Measurements from ENCODE around the gene ADORA1. TPM values are rescaled to one million over a fixed set of nuclear protein-coding genes. Genes with fewer than 3 reads are reported as not detected.
A peak's percentile ranks its signal among the peaks of the same experiment; 100 is the strongest.

ADORA1 gene
- total and polyA plus RNA-seq, 10 of the 15 experiments (the other 5 are each of a cell fraction or from before 2014, with no cell fraction given) = not detected

DNA sequence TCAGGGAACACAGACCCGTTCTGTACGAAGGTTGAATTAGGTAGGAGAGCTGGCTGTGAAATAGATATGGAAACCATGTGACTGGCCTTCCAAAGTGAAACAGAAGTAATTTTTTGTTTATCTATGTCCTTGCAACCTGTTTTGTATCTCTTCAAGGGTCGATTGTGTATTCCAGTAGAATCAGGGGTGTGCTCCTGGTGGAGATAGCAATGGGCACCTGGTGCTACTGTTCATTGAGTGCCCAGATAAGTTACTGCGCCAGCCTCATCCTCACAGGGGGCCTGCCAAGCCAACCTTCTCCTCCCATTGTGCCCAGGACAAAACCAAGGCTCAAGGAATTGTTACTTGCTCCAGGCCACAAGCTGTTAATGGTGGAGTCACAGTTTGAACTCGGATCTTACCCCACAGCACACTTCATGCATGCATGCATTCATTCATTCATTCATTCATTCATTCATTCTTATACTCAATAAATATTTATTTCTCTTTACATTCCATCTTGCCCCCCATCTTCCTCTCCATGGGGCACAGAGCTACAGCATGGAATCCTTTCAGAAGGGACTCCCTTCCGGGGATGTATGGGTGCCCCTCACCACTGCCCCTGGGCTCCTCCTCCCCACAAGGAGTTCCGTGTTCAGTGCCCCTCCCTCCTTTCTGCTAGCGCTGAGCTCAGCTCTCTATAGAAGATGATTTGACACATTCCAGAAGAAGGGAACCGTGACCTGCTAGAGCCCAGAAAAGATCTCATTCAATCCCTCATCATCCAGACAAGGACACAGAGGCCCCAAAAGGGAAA lies 24.0 kb downstream of the ADORA1 start:
- ATAC-seq (no peak), FAIRE-seq (no peak), DNase-seq (ENCODE audit: low read depth, low spot score) (no peak)
- no peak overlapping the region for H3K9ac ChIP-seq (ENCODE audit: control insufficient read depth, insufficient read depth, low read length)
- ChIA-PET CTCF (interaction anchor here (1.0 to 1.4 kb wide), 2 partner anchors 65 to 112 kb away, joined by 3 to 4 read pairs; no protein-coding TSS in a partner anchor), RAD21 (ENCODE audit: unreplicated experiment) (no interaction called here), SMC1A (ENCODE audit: uncharacterized antibody, unreplicated experiment) (interaction anchor here (1.1 kb wide), 1 partner anchor 65 kb away, joined by 4 read pairs; no protein-coding TSS in a partner anchor), POLR2A (no interaction called here)
- no peaks in the 10 kb centered on the region for H4K20me1 ChIP-seq (ENCODE audit: control insufficient read depth, insufficient read depth)
- H3K27me3 ChIP-seq (replicated peaks in 1 of 2; ENCODE audit: control insufficient read depth in 2 of 2, insufficient read depth in 2 of 2, low read length in 1 of 2) = peaks cover 0 to 3% of the 10 kb centered on the region in 2 experiments; a peak in 2 of 4 replicates
- H3K4me1 ChIP-seq (ENCODE audit: control insufficient read depth, insufficient read depth, low read length) = no peaks in the 10 kb centered on the region
- H2AFZ ChIP-seq (ENCODE audit: control insufficient read depth, low read depth, low read length) = no peak overlapping the region
- WGBS (ENCODE audit: insufficient coverage, insufficient replicate concordance, low lambda C conversion rate, missing lambda C conversion rate) = 8% methylated on average over 9 of the region's 9 CpGs
- no peaks in the 10 kb centered on the region for H3K79me2 ChIP-seq (ENCODE audit: control insufficient read depth, insufficient read depth, low read length)
- in situ Hi-C loops (cut with MboI) = no loop called here
- H3K4me3 ChIP-seq = no peak overlapping the region
- no peaks in the 10 kb centered on the region for H3K36me3 ChIP-seq (ENCODE audit: control insufficient read depth in 2 of 2, insufficient read depth in 2 of 2, low read length in 1 of 2)
- H3K27ac ChIP-seq (ENCODE audit: control insufficient read depth, insufficient read depth) = no peak overlapping the region
- H3K4me2 ChIP-seq (ENCODE audit: control insufficient read depth, insufficient read depth) = no peak overlapping the region
- no peaks in the 10 kb centered on the region for H3K9me3 ChIP-seq (replicated peaks; ENCODE audit: control insufficient read depth, insufficient read depth, low read length)
- intact Hi-C loops (cut with micrococcal nuclease; ENCODE audit: unreplicated experiment) = no loop called here
- no peak for TF ChIP-seq TCF12 (IDR thresholded peaks at IDR 0.05; ENCODE audit: low read depth, low read length)
- peak; percentile 86 for TF ChIP-seq ZNF24 (IDR thresholded peaks at IDR 0.05)
- BruUV-seq (replicated peaks) = no TSS peak

DNA sequence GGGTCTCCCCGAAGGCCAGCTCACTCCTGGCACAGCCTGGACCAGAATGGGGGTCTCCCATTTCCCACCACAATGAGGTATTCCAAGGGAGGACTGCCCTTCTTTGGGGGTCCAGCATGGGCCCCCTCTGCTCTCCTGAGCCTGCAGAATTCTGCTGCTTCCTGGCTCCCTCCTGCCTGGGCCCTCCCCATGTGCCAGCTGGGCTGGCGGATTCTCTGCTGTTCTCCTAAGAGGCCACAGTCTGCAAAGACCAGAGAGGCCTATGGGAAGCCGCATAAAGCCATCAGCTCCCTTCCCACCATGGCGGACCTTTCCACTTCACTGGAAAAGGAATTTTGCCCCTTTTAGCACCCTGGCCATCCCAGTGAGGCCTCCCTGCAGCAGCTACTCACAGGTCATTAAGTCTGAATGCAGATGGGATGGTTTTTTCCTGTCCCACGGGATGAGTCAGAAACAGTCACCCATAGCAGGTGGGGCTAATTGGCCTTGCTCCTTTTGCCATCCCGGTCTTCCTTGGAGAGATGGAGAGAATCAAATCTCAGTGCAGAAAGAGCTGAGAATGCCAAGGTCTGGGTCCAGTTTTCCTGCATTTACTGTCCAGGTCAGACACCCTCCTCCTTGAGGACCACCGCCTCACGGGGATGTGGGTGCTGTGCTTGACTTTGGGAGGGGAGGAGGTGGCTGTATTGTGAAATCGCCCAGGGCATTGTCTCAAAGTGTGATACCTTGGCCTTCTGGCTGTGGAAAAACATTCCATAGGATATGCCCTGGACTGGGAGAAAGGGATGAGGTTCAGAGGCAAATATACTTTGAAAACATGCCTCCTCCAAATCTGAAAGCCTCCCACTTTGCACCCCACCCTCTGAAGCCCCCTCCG lies 24.9 kb downstream of the ADORA1 start:
- no peak for ATAC-seq
- ChIA-PET SMC1A (ENCODE audit: uncharacterized antibody, unreplicated experiment) (no interaction called here), POLR2A (interaction anchor here (0.5 kb wide), 1 partner anchor 177 kb away, joined by 3 read pairs; no protein-coding TSS in a partner anchor), RAD21 (ENCODE audit: unreplicated experiment) (no interaction called here), CTCF (interaction anchor here (1.0 to 1.4 kb wide), 2 partner anchors 64 to 113 kb away, joined by 3 to 4 read pairs; no protein-coding TSS in a partner anchor)
- Histone ChIP-seq H3K4me3 (no peak overlapping the region), H3K4me2 (ENCODE audit: control insufficient read depth, insufficient read depth) (no peak overlapping the region), H4K20me1 (ENCODE audit: control insufficient read depth, insufficient read depth) (no peaks in the 10 kb centered on the region), H3K36me3 (ENCODE audit: control insufficient read depth in 2 of 2, insufficient read depth in 2 of 2, low read length in 1 of 2) (no peaks in the 10 kb centered on the region), H3K4me1 (ENCODE audit: control insufficient read depth, insufficient read depth, low read length) (no peaks in the 10 kb centered on the region), H3K9me3 (replicated peaks; ENCODE audit: control insufficient read depth, insufficient read depth, low read length) (no peaks in the 10 kb centered on the region), H3K27me3 (replicated peaks in 1 of 2; ENCODE audit: control insufficient read depth in 2 of 2, insufficient read depth in 2 of 2, low read length in 1 of 2) (peaks cover 0 to 3% of the 10 kb centered on the region in 2 experiments; a peak in 2 of 4 replicates), H3K79me2 (ENCODE audit: control insufficient read depth, insufficient read depth, low read length) (no peaks in the 10 kb centered on the region), H3K27ac (ENCODE audit: control insufficient read depth, insufficient read depth) (no peak overlapping the region), H3K9ac (ENCODE audit: control insufficient read depth, insufficient read depth, low read length) (no peak overlapping the region), H2AFZ (ENCODE audit: control insufficient read depth, low read depth, low read length) (no peak overlapping the region)
- in situ Hi-C loops (cut with MboI) (no loop called here), intact Hi-C loops (cut with micrococcal nuclease; ENCODE audit: unreplicated experiment) (no loop called here)
- WGBS (ENCODE audit: insufficient coverage, insufficient replicate concordance, low lambda C conversion rate, missing lambda C conversion rate) = 11% methylated on average over 9 of the region's 10 CpGs
- TF ChIP-seq NR2C1 (IDR thresholded peaks at IDR 0.05) (no peak), NKRF (conservative IDR thresholded peaks at IDR 0.05) (no peak), BMI1 (IDR thresholded peaks at IDR 0.05; ENCODE audit: borderline replicate concordance) (no peak), BRCA1 (IDR thresholded peaks at IDR 0.05; ENCODE audit: low read depth, low read length) (no peak)
- DNase-seq (ENCODE audit: low read depth, low spot score) = no peak
- BruUV-seq (replicated peaks) = no TSS peak
- no peak for FAIRE-seq

Measured in GM12878 (cell line).